HepG2 (cell line): ENCODE measurements around the gene AATF. TPM values are rescaled to one million over a fixed set of nuclear protein-coding genes. Genes with fewer than 3 reads are reported as not detected.

Experiments used
- ATAC-seq: fragments of 200-7000 bp; cut with Tn5 transposase; 3 replicates; pipeline ENCODE4 v1.9.1; 2020; ENCODE audit warnings: mild to moderate bottlenecking, moderate library complexity
- BruUV-seq: library from RNA; stranded (reverse); fragments of 400-500 nt; replicated peaks from 2 replicates; lab custom pipeline; 2021; lab: Mats Ljungman, UMichigan
- CTCF ChIA-PET: fragments of 300-600 bp; formaldehyde crosslinking; extraction: SDS; loops from one replicate; lab custom pipeline; 2021; ENCODE audit warnings: low total read pairs, inconsistent platforms, low intra/inter-chr PET ratio; lab: Yijun Ruan, JAX
- POLR2A ChIA-PET: fragments of 350-600 bp; sonication (Branson Sonifier 250); formaldehyde crosslinking; loops from one replicate; lab custom pipeline; 2020; ENCODE audit warnings: antibody characterized with exemption, inconsistent platforms; lab: Yijun Ruan, JAX
- DNase-seq: peaks from one replicate; pipeline ENCODE4 v3.0.0-alpha.2; 2015; ENCODE audit warnings: low spot score
- FAIRE-seq: peaks from 3 replicates; lab custom pipeline; 2011; peaks lifted over from hg19 to GRCh38; lab: Jason Lieb, UNC
- H2AFZ ChIP-seq: one replicate; pipeline ENCODE4 v1.6.1; 2011; ENCODE audit warnings: low read length, inconsistent platforms
- H3K27ac ChIP-seq: fragments of 300-600 bp; 3 replicates; pipeline ENCODE4 v1.8.0; 2011; ENCODE audit warnings: mixed run types, mild to moderate bottlenecking, mixed read lengths, low read length, inconsistent platforms; ENCODE audit not compliant: insufficient read depth; ENCODE audit errors: extremely low read length
- H3K27me3 ChIP-seq, 2 experiments: fragments of 200-600 bp in 1 of 2; 2 replicates in 1 of 2; 3 replicates in 1 of 2; pipeline versions ENCODE4 v1.6.0 to v1.8.0; 2011; ENCODE audit warnings: low read length in 2 of 2, mild to moderate bottlenecking in 2 of 2, moderate library complexity in 2 of 2, inconsistent platforms in 1 of 2; ENCODE audit not compliant: insufficient read depth in 2 of 2, control insufficient read depth in 1 of 2
- H3K36me3 ChIP-seq, 2 experiments: fragments of 200-600 bp in 1 of 2; replicated peaks in 1 of 2; 2 replicates in 1 of 2; 3 replicates in 1 of 2; pipeline versions ENCODE4 v1.5.1 to v1.8.0; 2011; ENCODE audit warnings: low read length in 2 of 2, inconsistent platforms in 1 of 2; ENCODE audit not compliant: insufficient read depth in 2 of 2, control insufficient read depth in 1 of 2
- H3K4me1 ChIP-seq: 2 replicates; pipeline ENCODE4 v1.5.1; 2012; ENCODE audit warnings: low read length, inconsistent platforms; ENCODE audit not compliant: insufficient read depth
- H3K4me2 ChIP-seq: 2 replicates; pipeline ENCODE4 v1.6.0; 2011; ENCODE audit warnings: low read depth, low read length, inconsistent platforms
- H3K4me3 ChIP-seq, 3 experiments: fragments of 200-600 bp in 1 of 3; sonication (generic), shearing (Covaris generic) in 1 of 3; replicated peaks in 1 of 3; 2 replicates each; pipeline ENCODE4 v1.5.1; 2011 to 2016; ENCODE audit warnings: low read length in 3 of 3, inconsistent platforms in 2 of 3, low read depth in 2 of 3, mild to moderate bottlenecking in 2 of 3, control low read depth in 1 of 3, mixed read lengths in 1 of 3; ENCODE audit not compliant: insufficient read depth in 1 of 3
- H3K79me2 ChIP-seq: one replicate; pipeline ENCODE4 v1.6.1; 2011; ENCODE audit warnings: low read length, inconsistent platforms; ENCODE audit not compliant: insufficient read depth
- H3K9ac ChIP-seq: 2 replicates; pipeline ENCODE4 v1.6.0; 2011; ENCODE audit warnings: mild to moderate bottlenecking, low read depth, low read length, inconsistent platforms; ENCODE audit not compliant: insufficient read depth
- H3K9me3 ChIP-seq: 2 replicates; pipeline ENCODE4 v1.5.1; 2012; ENCODE audit warnings: mild to moderate bottlenecking, low read length
- H4K20me1 ChIP-seq: 2 replicates; pipeline ENCODE4 v1.6.0; 2011; ENCODE audit warnings: inconsistent platforms, mild to moderate bottlenecking, low read length, moderate library complexity; ENCODE audit not compliant: insufficient read depth
- KLF6 ChIP-seq: IDR thresholded peaks from 2 replicates; pipeline ENCODE4 v1.8.0; 2016; ENCODE audit warnings: missing biosample characterization, missing genetic modification reagents
- ZBTB38 ChIP-seq: sonication (generic); formaldehyde crosslinking; IDR thresholded peaks from 2 replicates; pipeline ENCODE4 v1.5.1; 2020; ENCODE audit warnings: mild to moderate bottlenecking, missing genetic modification reagents
- ZKSCAN1 ChIP-seq: fragments of 150-350 bp; IDR thresholded peaks from 2 replicates; pipeline ENCODE4 v1.6.1; 2014; ENCODE audit warnings: low read length
- ZNF30 ChIP-seq: sonication (generic); formaldehyde crosslinking; IDR thresholded peaks from 2 replicates; pipeline ENCODE4 v1.5.0; 2020; ENCODE audit warnings: mild to moderate bottlenecking, missing genetic modification reagents
- WGBS: methylation state at CpG from one replicate; pipeline ENCODE4 v1.1.6; 2017; ENCODE audit warnings: low lambda C conversion rate; 5-methylcytosine and 5-hydroxymethylcytosine counted together
- in situ Hi-C: cut with HindIII; loops from 2 replicates; pipeline ENCODE4 v1.10.0; 2017; ENCODE audit warnings: low pct_unique_long_range_greater_than_20kb; ENCODE audit not compliant: extremely low pct_ligation_motif_present
- intact Hi-C: fragments of 100-400 bp; cut with micrococcal nuclease; formaldehyde crosslinking; loops from one replicate; pipeline ENCODE4 v1.10.0; 2022; ENCODE audit not compliant: unreplicated experiment
- polyA plus RNA-seq, 8 experiments: library from polyadenylated mRNA; depleted of rRNA in 3 of 8; stranded (reverse) in 7 of 8; unstranded in 1 of 8; fragments of >200 nt; fragmentation: Illumina TruSeq in 4 of 8; extraction: Trizol in 4 of 8; gene quantifications; 2 replicates each; pipeline versions ENCODE4 v1.2.1 to v1.2.3, GENCODE V29; 2011 to 2016; ENCODE audit warnings: low read depth in 4 of 8, missing spikeins in 1 of 8, mixed read lengths in 1 of 8; ENCODE audit not compliant: insufficient read depth in 1 of 8
- total RNA-seq, 5 experiments: library from RNA; depleted of rRNA; stranded (reverse); fragments of >200 nt; fragmentation: Illumina TruSeq; extraction: Trizol; gene quantifications; 2 replicates each; pipeline ENCODE4 v1.2.3, GENCODE V29; 2016; ENCODE audit warnings: low read depth in 1 of 5
- TF ChIP-seq, protein P1 (sequence below): sonication (generic); formaldehyde crosslinking; IDR thresholded peaks from one replicate; pipeline ENCODE4 v1.5.1; 2020; ENCODE audit warnings: mild to moderate bottlenecking, missing genetic modification reagents; ENCODE audit errors: not compliant biosample characterization
- TF ChIP-seq, protein P2 (sequence below): sonication (generic); formaldehyde crosslinking; IDR thresholded peaks from 2 replicates; pipeline ENCODE4 v1.9.0; 2021; ENCODE audit warnings: mild to moderate bottlenecking, missing genetic modification reagents

AATF gene
- total and polyA plus RNA-seq, 2 of the 13 experiments (the other 11 are each of a cell fraction or from before 2014, with no cell fraction given), result 9.1 to 53.3 TPM

DNA sequence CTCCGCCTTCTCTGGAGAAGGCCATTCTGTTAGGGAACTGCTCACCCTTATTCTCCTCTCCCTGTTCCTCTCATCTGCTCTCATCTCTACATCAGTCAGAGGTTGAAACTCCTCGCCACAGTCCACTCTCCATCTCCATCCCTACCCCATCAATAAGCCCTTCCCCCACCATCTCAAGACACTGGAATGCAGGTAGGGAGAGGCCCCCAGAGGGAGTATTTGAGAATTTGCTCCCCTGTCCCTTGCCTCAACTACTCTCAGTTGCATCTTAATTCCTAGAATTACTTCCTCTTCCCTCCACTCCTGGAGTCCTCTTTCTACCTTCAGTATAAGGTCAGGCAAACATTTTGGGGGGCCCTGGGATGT, 2.0 kb upstream of the AATF start:
- DNase-seq (no peak), FAIRE-seq (no peak), ATAC-seq (no peak)
- TF ChIP-seq, protein P1, sequence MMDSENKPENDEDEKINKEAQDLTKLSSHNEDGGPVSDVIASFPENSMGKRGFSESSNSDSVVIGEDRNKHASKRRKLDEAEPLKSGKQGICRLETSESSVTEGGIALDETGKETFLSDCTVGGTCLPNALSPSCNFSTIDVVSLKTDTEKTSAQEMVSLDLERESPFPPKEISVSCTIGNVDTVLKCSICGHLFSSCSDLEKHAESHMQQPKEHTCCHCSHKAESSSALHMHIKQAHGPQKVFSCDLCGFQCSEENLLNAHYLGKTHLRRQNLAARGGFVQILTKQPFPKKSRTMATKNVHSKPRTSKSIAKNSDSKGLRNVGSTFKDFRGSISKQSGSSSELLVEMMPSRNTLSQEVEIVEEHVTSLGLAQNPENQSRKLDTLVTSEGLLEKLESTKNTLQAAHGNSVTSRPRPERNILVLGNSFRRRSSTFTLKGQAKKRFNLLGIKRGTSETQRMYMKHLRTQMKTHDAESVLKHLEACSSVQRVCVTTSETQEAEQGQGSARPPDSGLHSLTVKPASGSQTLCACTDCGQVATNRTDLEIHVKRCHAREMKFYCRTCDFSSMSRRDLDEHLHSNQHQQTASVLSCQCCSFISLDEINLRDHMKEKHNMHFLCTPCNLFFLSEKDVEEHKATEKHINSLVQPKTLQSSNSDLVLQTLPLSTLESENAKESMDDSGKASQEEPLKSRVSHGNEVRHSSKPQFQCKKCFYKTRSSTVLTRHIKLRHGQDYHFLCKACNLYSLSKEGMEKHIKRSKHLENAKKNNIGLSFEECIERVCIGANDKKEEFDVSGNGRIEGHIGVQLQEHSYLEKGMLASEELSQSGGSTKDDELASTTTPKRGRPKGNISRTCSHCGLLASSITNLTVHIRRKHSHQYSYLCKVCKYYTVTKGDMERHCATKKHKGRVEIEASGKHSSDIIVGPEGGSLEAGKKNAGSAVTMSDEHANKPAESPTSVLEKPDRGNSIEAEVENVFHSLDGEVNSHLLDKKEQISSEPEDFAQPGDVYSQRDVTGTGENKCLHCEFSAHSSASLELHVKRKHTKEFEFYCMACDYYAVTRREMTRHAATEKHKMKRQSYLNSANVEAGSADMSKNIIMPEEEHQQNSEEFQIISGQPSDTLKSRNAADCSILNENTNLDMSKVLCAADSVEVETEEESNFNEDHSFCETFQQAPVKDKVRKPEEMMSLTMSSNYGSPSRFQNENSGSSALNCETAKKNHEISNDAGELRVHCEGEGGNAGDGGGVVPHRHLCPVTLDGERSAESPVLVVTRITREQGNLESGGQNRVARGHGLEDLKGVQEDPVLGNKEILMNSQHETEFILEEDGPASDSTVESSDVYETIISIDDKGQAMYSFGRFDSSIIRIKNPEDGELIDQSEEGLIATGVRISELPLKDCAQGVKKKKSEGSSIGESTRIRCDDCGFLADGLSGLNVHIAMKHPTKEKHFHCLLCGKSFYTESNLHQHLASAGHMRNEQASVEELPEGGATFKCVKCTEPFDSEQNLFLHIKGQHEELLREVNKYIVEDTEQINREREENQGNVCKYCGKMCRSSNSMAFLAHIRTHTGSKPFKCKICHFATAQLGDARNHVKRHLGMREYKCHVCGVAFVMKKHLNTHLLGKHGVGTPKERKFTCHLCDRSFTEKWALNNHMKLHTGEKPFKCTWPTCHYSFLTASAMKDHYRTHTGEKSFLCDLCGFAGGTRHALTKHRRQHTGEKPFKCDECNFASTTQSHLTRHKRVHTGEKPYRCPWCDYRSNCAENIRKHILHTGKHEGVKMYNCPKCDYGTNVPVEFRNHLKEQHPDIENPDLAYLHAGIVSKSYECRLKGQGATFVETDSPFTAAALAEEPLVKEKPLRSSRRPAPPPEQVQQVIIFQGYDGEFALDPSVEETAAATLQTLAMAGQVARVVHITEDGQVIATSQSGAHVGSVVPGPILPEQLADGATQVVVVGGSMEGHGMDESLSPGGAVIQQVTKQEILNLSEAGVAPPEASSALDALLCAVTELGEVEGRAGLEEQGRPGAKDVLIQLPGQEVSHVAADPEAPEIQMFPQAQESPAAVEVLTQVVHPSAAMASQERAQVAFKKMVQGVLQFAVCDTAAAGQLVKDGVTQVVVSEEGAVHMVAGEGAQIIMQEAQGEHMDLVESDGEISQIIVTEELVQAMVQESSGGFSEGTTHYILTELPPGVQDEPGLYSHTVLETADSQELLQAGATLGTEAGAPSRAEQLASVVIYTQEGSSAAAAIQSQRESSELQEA (CRISPR knock-in tag), result no peak
- TF ChIP-seq ZKSCAN1 (no peak), ZBTB38 (CRISPR knock-in tag) (no peak), ZNF30 (CRISPR knock-in tag) (no peak), KLF6 (CRISPR knock-in tag) (no peak)
- TF ChIP-seq, protein P2, sequence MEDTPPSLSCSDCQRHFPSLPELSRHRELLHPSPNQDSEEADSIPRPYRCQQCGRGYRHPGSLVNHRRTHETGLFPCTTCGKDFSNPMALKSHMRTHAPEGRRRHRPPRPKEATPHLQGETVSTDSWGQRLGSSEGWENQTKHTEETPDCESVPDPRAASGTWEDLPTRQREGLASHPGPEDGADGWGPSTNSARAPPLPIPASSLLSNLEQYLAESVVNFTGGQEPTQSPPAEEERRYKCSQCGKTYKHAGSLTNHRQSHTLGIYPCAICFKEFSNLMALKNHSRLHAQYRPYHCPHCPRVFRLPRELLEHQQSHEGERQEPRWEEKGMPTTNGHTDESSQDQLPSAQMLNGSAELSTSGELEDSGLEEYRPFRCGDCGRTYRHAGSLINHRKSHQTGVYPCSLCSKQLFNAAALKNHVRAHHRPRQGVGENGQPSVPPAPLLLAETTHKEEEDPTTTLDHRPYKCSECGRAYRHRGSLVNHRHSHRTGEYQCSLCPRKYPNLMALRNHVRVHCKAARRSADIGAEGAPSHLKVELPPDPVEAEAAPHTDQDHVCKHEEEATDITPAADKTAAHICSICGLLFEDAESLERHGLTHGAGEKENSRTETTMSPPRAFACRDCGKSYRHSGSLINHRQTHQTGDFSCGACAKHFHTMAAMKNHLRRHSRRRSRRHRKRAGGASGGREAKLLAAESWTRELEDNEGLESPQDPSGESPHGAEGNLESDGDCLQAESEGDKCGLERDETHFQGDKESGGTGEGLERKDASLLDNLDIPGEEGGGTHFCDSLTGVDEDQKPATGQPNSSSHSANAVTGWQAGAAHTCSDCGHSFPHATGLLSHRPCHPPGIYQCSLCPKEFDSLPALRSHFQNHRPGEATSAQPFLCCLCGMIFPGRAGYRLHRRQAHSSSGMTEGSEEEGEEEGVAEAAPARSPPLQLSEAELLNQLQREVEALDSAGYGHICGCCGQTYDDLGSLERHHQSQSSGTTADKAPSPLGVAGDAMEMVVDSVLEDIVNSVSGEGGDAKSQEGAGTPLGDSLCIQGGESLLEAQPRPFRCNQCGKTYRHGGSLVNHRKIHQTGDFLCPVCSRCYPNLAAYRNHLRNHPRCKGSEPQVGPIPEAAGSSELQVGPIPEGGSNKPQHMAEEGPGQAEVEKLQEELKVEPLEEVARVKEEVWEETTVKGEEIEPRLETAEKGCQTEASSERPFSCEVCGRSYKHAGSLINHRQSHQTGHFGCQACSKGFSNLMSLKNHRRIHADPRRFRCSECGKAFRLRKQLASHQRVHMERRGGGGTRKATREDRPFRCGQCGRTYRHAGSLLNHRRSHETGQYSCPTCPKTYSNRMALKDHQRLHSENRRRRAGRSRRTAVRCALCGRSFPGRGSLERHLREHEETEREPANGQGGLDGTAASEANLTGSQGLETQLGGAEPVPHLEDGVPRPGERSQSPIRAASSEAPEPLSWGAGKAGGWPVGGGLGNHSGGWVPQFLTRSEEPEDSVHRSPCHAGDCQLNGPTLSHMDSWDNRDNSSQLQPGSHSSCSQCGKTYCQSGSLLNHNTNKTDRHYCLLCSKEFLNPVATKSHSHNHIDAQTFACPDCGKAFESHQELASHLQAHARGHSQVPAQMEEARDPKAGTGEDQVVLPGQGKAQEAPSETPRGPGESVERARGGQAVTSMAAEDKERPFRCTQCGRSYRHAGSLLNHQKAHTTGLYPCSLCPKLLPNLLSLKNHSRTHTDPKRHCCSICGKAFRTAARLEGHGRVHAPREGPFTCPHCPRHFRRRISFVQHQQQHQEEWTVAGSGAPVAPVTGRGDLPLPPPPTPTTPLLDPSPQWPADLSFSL (CRISPR knock-in tag), result no peak
- peaks cover 35% of the 10 kb centered on the region for H3K4me1 ChIP-seq
- peaks cover 16% of the 10 kb centered on the region for H3K79me2 ChIP-seq
- BruUV-seq, result no TSS peak
- peaks cover 0 to under 1% of the 10 kb centered on the region in 2 experiments; a peak in 1 of 5 replicates for H3K36me3 ChIP-seq
- no peak overlapping the region for H3K27ac ChIP-seq
- ChIA-PET CTCF (no interaction called here), POLR2A (no interaction called here)
- H3K27me3 ChIP-seq, result peaks cover 2 to 46% of the 10 kb centered on the region in 2 experiments; a peak in 4 of 5 replicates
- in situ Hi-C loops, result no loop called here
- no peaks in the 10 kb centered on the region; the same call in 1 of the 2 replicates for H4K20me1 ChIP-seq
- no peak overlapping the region for H2AFZ ChIP-seq
- no peak overlapping the region for H3K9ac ChIP-seq
- 66% methylated on average over 2 of the region's 2 CpGs for WGBS
- no peak overlapping the region for H3K4me2 ChIP-seq
- intact Hi-C loops, result no loop called here
- no peaks in the 10 kb centered on the region for H3K9me3 ChIP-seq
- H3K4me3 ChIP-seq, result no peak overlapping the region
